DND-41 (cell line): ENCODE measurements around the gene TACC3.

Source experiments
- ATAC-seq: fragments of 200-7000 bp; cut with Tn5 transposase; 3 replicates; pipeline ENCODE4 v1.9.1; 2021; ENCODE audit warnings: low read depth; ENCODE audit not compliant: insufficient read depth
- DNase-seq: peaks from one replicate; pipeline ENCODE4 v3.0.0-alpha.2; 2020
- H2AFZ ChIP-seq: 2 replicates; pipeline ENCODE4 v1.6.0; 2012; ENCODE audit warnings: low read depth, low read length
- H3K27ac ChIP-seq: 2 replicates; pipeline ENCODE4 v1.5.1; 2012; ENCODE audit warnings: low read length, inconsistent platforms
- H3K27me3 ChIP-seq: fragments of 200-600 bp; sonication (generic); 2 replicates; pipeline ENCODE4 v1.6.0; 2012; ENCODE audit warnings: low read length, mild to moderate bottlenecking, inconsistent platforms; ENCODE audit not compliant: insufficient read depth, poor library complexity
- H3K36me3 ChIP-seq: 2 replicates; pipeline ENCODE4 v1.5.1; 2012; ENCODE audit warnings: low read length, inconsistent platforms; ENCODE audit not compliant: insufficient read depth
- H3K4me1 ChIP-seq: 2 replicates; pipeline ENCODE4 v1.5.1; 2012; ENCODE audit warnings: mild to moderate bottlenecking, low read length; ENCODE audit not compliant: insufficient read depth
- H3K4me2 ChIP-seq: 2 replicates; pipeline ENCODE4 v1.6.0; 2012; ENCODE audit warnings: mild to moderate bottlenecking, moderate library complexity, low read length, inconsistent platforms; ENCODE audit not compliant: insufficient read depth
- H3K4me3 ChIP-seq, 2 experiments: fragments of 200-600 bp in 1 of 2; shearing (Covaris generic) in 1 of 2; 2 replicates each; pipeline ENCODE4 v1.5.1; 2012 to 2016; ENCODE audit warnings: inconsistent platforms in 2 of 2, low read length in 2 of 2, mild to moderate bottlenecking in 2 of 2, low read depth in 1 of 2, moderate library complexity in 1 of 2
- H3K79me2 ChIP-seq: 2 replicates; pipeline ENCODE4 v1.6.0; 2012; ENCODE audit warnings: low read length, inconsistent platforms; ENCODE audit not compliant: insufficient read depth
- H3K9ac ChIP-seq: 2 replicates; pipeline ENCODE4 v1.6.0; 2012; ENCODE audit warnings: low read depth, mild to moderate bottlenecking, inconsistent platforms, low read length, moderate library complexity
- H3K9me3 ChIP-seq: 2 replicates; pipeline ENCODE4 v1.5.1; 2012; ENCODE audit warnings: low read length, moderate library complexity, mild to moderate bottlenecking, inconsistent platforms; ENCODE audit not compliant: insufficient read depth, severe bottlenecking
- H4K20me1 ChIP-seq: 2 replicates; pipeline ENCODE4 v1.6.0; 2012; ENCODE audit warnings: low read length; ENCODE audit not compliant: insufficient read depth
- CTCF ChIP-seq: IDR thresholded peaks from 2 replicates; pipeline ENCODE4 v1.5.1; 2012; ENCODE audit warnings: borderline replicate concordance, low read length, moderate library complexity, mild to moderate bottlenecking; ENCODE audit not compliant: poor library complexity, severe bottlenecking; ENCODE audit errors: extremely low read depth
- EZH2 ChIP-seq: IDR thresholded peaks from 3 replicates; pipeline ENCODE4 v1.6.1; 2012; ENCODE audit warnings: borderline replicate concordance, low read depth, mild to moderate bottlenecking, moderate library complexity, low read length, inconsistent platforms; ENCODE audit not compliant: severe bottlenecking

Gene TACC3

GRCh38 chr4:1711055-1711570, 10.2 kb upstream of the TACC3 start:
- Histone ChIP-seq H3K9me3 (no peaks in the 10 kb centered on the region), H3K4me1 (peaks cover 72% of the 10 kb centered on the region), H3K36me3 (peaks cover 82% of the 10 kb centered on the region), H3K27me3 (no peaks in the 10 kb centered on the region), H3K27ac (peak overlapping the region; percentile 95), H3K4me2 (peak overlapping the region; percentile 82), H3K4me3 (peak overlapping the region; percentile 88 to 92), H2AFZ (peak overlapping the region; percentile 82), H3K9ac (peak overlapping the region; percentile 80), H3K79me2 (peaks cover 96% of the 10 kb centered on the region), H4K20me1 (peaks cover 60% of the 10 kb centered on the region)
- DNase-seq (no peak), ATAC-seq (no peak)
- TF ChIP-seq CTCF: no peak
- no peak for TF ChIP-seq EZH2

- H3K4me1 ChIP-seq: peaks cover 72% of the 10 kb centered on the region
- H3K9ac ChIP-seq: peak overlapping the region; percentile 80
- DNase-seq (peak; percentile 50), ATAC-seq (peak; percentile 18)
- peak overlapping the region; percentile 82 for H2AFZ ChIP-seq
- peak overlapping the region; percentile 88 to 92 for H3K4me3 ChIP-seq
- TF ChIP-seq CTCF (no peak), EZH2 (no peak)
- peak overlapping the region; percentile 95 for H3K27ac ChIP-seq
- H3K36me3 ChIP-seq: peaks cover 82% of the 10 kb centered on the region
- H3K4me2 ChIP-seq: peak overlapping the region; percentile 82
- no peaks in the 10 kb centered on the region for H3K27me3 ChIP-seq
- H4K20me1 ChIP-seq: peaks cover 60% of the 10 kb centered on the region
- H3K79me2 ChIP-seq: peaks cover 96% of the 10 kb centered on the region
- H3K9me3 ChIP-seq: no peaks in the 10 kb centered on the region
Measured at GRCh38 chr4:1711571-1712215, 9.6 kb upstream of the TACC3 start.

GRCh38 chr4:1712216-1713002, 8.9 kb upstream of the TACC3 start, which contains the start of gene SLBP:
TSS of gene SLBP (minus strand) at chr4:1712319. CDS start at chr4:1712188, 131 bp downstream.
- peak within 1 kb of the TSS; percentile 80 for H3K9ac ChIP-seq
- H3K27ac ChIP-seq: peak within 1 kb of the TSS; percentile 95
- peaks cover 79% of the 10 kb centered on the region for H3K4me1 ChIP-seq
- H3K9me3 ChIP-seq: no peaks in the 10 kb centered on the region
- DNase-seq: peak; percentile 99
- peaks cover 99% of the 10 kb centered on the region for H3K79me2 ChIP-seq
- peaks cover 89% of the 10 kb centered on the region for H3K36me3 ChIP-seq
- peak within 1 kb of the TSS; percentile 82 for H3K4me2 ChIP-seq
- H2AFZ ChIP-seq: peak within 1 kb of the TSS; percentile 82
- no peak for TF ChIP-seq CTCF
- TF ChIP-seq EZH2: no peak
- H4K20me1 ChIP-seq: peaks cover 66% of the 10 kb centered on the region
- ATAC-seq: peak; percentile 87
- H3K4me3 ChIP-seq: peak within 1 kb of the TSS; percentile 88 to 92
- H3K27me3 ChIP-seq: no peaks in the 10 kb centered on the region
